ENCODE measurements around the gene MYBPHL.
A peak's percentile ranks its signal among the peaks of the same experiment; 100 is the strongest.

The MYBPHL gene

DNA sequence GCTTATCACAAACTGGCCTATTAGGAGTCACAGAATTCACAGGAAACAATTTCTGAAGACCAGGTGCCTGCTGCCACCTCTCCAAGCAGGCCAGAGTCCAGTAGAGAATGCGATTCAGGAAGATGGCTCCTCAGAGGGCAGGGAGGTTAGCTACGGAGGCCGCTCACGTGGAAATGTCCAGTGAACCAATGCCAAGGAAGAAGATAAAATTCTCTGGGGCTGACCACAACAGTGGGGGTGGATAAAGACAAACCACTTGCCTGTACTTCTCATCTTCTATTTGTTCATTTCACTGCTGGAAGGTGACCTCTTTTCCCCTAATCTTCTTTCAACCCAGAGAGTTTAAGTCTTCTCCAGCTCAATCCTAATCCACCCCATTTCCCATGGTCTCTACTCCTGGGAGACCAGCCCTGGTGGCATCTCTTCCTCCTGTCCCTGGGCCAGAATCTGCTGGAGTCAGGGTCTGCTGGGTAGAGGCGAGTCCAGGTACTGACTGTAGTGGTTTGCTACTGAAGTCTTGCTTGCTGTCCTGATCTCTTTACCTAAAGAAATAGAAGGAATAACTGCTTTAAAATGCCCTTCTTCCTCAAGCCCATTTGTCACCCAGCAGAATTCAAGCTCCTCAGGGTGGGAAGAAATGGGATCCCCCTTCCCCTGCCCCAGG is 27.1 kb downstream of the MYBPHL start:
- peak; percentile 20 for DNase-seq (ENCODE audit: low read depth)

DNA sequence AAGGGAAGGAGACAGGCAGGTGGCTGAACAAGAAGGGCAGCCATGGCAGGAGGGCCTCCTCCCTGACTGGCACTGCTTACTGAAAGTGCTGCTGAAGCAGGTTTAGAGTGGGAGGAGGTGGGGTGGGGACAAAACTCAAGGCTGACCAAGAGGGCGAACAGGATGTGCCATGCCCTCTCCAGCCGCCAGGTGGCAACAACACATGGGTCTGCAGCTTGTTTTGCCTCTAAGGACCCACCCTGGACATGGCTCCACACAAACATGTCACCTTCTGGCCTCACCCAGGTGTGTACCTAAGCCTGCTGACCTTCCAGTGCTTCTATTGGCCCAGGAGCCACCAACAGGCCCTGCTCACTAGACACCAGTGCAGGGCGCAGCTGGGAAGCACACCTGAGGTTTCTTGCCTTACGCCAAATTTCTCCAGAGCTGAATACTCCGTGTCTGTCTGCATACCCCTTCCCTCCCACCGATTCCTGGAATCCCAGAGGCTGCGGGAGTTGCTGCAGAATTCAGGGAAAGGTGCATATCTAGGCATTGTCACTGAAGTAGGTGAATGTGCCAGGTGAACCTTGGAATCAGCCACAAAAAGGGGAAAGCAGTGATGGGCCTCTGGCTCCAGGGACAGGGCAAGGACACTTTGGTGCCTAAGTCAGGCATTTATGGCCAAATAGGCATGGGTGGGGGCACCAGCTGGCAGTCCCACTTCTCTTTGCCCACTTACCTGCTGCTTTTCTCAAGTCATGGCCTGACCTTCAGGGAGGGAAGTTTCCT is 29.2 kb downstream of the MYBPHL start:
- peak; percentile 63 for DNase-seq (ENCODE audit: low read depth)

DNA sequence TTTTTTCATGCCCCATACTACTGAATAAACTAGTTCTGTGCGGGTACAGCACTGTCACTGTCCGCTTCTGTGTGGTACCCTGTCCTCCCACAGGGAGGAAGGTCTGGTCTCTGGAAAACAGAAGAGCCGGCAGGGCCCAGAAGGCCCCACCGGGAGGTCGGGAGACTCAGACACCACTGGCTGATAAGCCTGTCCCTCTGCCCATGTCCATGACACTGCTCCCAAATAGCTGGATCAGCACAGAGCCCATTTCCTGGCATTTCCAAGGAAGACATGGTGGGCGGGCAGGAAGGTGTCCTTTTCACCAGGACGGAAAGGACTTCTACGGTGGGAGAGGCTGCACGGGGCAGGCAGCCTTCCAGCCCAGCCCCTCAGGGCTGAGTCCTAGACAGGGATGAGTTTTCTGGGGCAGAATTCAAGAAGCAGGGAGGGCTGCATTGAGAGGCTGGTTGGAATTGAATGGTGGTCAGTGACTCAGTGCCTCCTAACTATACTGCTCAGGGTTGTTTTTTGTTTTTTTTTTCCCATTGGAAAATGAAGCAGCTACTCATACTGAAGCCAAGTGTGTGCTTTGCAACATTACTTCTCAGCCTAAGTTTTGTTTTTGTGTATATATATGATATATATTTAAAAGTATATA is 31.0 kb downstream of the MYBPHL start:
- DNase-seq (ENCODE audit: low read depth): no peak

DNA sequence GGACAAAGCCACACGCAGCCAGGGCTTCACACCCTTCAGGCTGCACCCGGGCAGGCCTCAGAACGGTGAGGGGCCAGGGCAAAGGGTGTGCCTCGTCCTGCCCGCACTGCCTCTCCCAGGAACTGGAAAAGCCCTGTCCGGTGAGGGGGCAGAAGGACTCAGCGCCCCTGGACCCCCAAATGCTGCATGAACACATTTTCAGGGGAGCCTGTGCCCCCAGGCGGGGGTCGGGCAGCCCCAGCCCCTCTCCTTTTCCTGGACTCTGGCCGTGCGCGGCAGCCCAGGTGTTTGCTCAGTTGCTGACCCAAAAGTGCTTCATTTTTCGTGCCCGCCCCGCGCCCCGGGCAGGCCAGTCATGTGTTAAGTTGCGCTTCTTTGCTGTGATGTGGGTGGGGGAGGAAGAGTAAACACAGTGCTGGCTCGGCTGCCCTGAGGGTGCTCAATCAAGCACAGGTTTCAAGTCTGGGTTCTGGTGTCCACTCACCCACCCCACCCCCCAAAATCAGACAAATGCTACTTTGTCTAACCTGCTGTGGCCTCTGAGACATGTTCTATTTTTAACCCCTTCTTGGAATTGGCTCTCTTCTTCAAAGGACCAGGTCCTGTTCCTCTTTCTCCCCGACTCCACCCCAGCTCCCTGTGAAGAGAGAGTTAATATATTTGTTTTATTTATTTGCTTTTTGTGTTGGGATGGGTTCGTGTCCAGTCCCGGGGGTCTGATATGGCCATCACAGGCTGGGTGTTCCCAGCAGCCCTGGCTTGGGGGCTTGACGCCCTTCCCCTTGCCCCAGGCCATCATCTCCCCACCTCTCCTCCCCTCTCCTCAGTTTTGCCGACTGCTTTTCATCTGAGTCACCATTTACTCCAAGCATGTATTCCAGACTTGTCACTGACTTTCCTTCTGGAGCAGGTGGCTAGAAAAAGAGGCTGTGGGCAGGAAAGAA is 32.0 kb downstream of the MYBPHL start:
- no peak for DNase-seq (ENCODE audit: low read depth)

DNA sequence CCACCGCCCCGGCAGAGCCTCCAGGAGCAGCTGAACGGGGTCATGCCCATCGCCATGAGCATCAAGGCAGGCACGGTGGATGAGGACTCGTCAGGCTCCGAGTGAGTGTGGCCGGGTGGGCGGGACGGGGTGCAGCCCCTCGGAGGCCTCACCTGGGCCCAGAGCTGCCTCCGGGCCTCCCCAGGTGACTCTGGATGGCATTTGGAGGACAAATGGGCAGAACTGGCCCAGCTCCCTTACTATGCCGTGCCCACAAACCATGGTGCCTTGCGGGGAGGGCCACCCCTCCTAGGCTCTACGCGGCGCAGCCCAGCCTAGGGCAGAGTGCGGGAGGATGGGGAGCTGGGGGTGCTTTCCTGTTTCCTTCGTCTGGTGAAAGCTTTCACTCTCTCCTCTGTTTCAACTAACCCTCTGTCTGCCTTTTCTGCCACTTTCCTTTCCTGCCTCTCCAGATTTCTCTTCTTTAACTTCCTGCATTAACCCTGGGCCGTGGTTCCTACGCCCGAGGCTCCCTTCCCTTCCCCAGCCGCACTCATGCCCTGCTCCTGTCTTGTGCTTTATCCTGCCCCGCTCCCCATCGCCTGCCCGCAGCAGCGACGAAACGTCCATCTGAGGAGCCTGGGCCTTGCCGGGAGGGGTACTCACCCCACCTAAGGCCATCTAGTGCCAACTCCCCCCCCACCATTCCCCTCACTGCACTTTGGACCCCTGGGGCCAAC is 33.1 kb downstream of the MYBPHL start:
- DNase-seq (ENCODE audit: low read depth): no peak

DNA sequence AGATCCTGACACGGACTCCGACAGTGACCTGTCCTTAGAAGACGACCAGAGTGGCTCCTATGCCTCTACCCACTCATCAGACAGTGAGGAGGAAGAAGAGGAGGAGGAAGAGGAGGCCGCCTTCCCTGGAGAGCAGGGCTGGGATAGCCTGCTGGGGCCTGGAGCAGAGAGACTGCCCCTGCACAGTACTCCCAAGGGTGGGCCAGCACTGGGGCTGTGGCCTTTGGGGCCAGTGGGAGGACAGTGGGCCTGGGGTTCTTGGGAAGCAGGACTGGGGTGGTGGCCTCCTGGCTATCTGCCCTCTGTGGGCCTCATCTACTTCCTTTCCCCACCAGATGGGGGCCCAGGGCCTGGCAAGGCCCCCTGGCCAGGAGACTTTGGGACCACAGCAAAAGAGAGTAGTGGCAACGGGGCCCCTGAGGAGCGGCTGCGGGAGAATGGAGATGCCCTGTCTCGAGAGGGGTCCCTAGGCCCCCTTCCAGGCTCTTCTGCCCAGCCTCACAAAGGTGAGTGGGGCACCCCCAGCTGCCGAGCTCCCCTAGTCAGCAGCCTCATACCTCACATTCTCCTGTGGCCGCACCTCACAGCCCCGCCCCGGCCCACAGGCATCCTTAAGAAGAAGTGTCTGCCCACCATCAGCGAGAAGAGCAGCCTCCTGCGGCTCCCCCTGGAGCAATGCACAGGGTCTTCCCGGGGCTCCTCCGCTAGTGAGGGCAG is 33.8 kb downstream of the MYBPHL start:
- no peak for DNase-seq (ENCODE audit: low read depth)

DNA sequence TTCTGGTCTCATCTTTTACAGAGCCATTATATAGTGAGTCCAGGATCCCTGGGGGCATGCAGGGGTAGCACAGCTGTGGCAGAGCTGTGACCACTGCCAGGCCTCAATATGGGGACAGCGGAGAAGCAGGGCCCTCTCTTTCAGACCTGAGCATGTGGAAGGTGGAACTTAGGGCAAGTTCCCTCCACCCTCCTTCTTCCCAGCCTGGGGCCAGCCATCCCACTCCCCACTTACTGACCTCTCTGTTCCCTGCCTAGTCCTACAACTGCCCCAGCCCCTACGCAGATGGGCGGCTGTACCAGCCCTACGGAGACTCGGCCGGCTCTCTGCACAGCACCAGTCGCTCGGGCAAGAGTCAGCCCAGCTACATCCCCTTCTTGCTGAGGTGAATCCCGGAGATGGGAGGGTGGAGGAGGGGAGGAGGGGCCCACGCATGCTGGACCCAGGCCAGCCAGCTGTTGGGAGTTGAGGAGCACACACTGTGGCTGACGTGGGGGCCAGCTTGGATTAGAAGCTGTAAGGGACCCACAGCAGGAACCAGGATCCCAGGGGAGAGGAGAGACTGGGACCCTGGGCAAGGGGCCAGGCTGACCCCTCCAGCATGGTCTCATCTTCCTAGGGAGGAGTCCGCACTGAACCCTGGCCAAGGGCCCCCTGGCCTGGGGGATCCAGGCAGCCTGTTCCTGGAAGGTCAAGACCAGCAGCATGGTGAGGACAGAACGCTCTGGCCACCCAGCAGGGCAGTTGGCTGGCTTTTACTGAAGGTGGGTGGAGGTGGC is 34.6 kb downstream of the MYBPHL start:
- no peak for DNase-seq (ENCODE audit: low read depth)

DNA sequence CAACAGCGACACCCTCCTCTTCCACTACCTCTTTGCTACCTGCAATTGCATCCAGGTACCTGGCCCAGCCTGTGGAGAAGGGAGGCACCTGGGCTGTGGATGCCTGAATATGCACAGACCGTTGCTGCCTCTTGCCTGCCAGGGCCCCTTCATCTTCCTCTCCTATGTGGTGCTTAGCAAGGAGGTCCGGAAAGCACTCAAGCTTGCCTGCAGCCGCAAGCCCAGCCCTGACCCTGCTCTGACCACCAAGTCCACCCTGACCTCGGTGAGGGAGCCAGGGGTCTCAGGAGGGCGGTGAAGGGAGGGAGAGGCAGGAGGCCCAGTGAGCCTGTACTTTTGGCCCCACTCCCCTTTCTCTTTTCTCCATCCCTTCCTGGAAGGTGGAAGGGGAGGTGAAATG is 35.4 kb downstream of the MYBPHL start:
- DNase-seq (ENCODE audit: low read depth): no peak

DNA sequence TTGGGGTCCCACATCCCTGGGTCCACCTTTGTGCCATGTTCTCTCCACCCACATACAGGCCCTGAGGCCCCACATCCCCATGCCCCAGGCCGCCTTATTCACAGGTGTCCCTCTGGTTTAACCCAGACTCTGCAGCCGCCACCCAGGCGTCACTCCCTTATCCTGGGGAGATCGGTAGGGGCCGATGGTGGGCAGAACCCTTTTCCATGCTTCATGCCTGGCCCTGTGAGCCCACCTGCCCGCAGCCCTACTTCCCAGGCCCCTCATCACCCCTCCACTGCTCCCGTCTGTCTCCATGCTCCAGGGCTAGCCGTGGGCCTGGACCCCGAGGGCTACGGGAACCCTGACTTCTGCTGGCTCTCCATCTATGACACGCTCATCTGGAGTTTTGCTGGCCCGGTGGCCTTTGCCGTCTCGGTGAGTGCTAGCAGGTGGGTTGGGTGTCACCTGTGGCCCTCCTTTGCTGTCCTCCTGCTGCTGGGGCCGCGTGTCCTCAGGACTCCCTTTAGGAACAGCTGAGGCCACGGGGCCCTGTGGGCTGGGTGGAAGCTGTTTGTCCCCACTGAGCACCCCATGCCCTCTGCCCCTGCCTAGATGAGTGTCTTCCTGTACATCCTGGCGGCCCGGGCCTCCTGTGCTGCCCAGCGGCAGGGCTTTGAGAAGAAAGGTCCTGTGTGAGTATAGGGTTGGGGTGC is 36.0 kb downstream of the MYBPHL start:
- no peak for DNase-seq (ENCODE audit: low read depth)

DNA sequence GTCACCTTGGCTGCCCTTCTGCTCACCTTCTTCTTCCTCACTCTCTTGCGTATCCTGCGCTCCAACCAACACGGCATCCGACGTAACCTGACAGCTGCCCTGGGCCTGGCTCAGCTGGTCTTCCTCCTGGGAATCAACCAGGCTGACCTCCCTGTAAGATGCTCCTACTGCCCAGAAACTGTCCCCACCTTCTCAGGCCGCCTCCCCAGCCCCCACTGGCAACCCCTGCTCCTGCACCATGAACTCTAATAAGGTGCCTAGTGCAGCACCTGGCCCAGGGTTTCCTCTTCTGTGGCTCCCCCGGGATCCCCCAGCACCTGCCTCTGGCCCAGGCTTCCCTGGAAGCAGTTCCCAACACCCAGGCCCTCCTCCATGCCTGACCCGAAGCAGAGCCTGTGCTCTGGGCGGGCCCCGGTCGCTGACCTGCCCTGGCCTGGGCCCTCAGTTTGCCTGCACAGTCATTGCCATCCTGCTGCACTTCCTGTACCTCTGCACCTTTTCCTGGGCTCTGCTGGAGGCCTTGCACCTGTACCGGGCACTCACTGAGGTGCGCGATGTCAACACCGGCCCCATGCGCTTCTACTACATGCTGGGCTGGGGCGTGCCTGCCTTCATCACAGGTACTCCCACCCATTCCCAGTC is 36.7 kb downstream of the MYBPHL start:
- DNase-seq (ENCODE audit: low read depth): no peak

DNA sequence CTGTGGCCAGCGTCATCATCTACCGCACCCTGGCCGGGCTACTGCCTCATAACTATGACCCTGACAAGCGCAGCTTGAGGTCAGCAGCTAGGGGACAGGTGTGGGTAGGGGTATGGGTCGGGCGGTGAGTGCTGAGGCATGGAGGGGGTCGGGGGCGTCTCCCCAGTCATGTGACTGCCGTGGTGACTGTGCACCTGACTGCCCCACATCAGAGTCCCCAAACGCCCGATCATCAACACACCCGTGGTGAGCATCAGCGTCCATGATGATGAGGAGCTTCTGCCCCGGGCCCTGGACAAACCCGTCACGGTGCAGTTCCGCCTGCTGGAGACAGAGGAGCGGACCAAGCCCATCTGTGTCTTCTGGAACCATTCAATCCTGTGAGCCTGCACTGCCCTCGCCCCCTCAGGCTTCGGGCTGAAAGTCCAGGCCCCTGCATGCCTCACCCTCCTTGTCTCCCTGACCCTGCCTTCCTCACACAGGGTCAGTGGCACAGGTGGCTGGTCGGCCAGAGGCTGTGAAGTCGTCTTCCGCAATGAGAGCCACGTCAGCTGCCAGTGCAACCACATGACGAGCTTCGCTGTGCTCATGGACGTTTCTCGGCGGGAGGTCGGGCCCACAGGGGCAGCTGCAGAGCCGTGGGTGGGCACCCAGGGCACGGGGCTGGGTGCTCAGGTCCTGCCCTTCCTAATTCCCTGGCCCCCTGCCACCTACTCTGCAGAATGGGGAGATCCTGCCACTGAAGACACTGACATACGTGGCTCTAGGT is 37.4 kb downstream of the MYBPHL start:
- no peak for DNase-seq (ENCODE audit: low read depth)

DNA sequence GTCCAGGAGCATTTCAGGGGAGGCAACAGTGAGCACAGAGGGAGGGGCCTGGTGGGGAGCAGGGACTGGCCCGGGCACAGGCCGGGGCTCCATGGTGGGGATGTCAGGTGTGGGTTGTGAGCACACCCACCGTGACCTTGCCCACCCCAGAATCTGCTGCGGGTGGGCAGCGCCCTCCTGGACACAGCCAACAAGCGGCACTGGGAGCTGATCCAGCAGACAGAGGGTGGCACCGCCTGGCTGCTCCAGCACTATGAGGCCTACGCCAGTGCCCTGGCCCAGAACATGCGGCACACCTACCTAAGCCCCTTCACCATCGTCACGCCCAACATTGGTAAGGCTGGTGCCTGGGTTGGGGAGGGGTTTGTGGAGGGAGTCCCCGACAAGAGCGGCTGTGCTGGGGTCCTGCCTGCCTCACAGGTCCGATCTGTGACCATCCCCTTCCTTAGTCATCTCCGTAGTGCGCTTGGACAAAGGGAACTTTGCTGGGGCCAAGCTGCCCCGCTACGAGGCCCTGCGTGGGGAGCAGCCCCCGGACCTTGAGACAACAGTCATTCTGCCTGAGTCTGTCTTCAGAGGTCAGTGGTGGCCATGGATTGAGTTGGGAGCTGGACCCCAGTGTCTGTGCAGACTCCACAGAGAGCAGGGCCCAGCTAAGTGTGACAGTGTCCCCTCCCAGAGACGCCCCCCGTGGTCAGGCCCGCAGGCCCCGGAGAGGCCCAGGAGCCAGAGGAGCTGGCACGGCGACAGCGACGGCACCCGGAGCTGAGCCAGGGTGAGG is 38.2 kb downstream of the MYBPHL start:
- DNase-seq (ENCODE audit: low read depth): no peak

DNA sequence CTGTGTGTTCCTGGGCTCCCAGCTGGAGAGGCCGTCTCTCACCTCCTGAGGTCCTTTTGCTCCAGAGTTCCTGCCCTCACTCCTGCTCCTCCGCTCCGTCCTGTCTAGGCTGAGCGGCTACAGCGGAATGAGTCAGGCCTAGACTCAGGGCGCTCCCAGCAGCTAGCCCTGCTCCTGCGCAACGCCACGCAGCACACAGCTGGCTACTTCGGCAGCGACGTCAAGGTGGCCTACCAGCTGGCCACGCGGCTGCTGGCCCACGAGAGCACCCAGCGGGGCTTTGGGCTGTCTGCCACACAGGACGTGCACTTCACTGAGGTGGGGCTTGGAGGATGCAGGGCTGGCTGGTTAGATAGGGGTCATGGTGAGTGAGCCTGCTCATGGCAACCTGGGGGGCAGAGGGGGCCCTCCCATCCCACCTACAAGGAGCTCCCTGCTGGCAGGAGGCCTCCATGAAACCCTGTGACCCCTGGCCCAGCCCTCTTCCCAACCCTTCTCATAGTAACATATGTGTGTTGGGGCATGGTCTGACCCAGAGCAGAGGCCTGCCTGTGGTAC is 39.0 kb downstream of the MYBPHL start:
- DNase-seq (ENCODE audit: low read depth): no peak

DNA sequence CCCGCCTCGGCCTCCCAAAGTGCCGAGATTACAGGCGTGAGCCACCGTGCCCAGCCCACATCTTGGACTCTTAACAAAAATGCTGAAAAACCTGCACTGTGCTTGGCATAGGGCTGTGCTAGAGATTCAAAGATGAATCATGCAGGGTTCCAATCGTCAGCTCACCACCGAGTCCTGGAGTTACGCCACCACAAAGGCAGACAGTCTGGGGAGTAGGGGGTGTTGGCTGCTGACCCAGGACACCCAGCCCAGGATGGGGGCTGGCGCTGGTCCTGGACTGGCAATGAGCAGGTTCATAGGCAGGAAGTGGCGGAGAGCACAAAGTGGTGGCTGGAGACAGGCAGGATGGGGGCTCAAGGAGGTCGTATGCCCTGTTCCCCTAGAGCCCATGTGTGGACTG is 39.8 kb downstream of the MYBPHL start:
- peak; percentile 62 for DNase-seq (ENCODE audit: low read depth)

DNA sequence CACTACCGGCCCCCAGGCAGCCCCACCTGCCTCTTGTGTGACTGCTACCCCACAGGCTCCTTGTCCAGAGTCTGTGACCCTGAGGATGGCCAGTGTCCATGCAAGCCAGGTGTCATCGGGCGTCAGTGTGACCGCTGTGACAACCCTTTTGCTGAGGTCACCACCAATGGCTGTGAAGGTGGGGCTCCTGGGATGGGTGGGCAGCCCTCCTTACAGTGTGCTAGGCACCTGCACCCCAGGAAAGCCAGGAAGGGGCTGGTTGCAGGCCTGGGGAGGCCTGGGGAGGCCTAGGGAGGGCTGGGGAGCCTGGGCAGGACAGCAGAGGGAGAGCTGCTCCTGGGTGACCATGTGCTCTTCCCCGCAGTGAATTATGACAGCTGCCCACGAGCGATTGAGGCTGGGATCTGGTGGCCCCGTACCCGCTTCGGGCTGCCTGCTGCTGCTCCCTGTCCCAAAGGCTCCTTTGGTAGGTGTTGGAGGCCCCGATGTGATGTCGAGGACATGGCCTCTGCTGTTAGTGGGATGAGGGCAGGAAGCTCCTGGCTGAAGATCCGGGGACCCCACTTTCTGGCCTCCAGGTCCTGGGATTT is 41.0 kb downstream of the MYBPHL start:
- DNase-seq (ENCODE audit: low read depth): no peak

DNA sequence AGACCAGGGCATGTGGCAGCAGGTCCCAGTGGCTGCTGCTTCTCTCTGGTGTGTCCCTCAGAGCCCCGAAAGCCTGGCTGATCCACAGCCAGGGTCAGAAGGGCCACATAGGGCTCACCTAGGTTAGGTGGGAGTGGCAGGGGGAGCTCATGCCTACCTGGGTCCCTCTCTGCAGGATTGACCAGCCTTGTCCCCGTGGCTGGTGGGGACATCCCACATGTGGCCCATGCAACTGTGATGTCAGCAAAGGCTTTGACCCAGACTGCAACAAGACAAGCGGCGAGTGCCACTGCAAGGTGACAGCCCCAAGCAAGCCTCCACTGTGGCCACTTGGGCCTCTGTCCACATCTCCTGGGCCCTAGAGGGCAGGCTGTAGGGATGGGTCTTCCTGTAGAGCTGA is 41.8 kb downstream of the MYBPHL start:
- no peak for DNase-seq (ENCODE audit: low read depth)

DNA sequence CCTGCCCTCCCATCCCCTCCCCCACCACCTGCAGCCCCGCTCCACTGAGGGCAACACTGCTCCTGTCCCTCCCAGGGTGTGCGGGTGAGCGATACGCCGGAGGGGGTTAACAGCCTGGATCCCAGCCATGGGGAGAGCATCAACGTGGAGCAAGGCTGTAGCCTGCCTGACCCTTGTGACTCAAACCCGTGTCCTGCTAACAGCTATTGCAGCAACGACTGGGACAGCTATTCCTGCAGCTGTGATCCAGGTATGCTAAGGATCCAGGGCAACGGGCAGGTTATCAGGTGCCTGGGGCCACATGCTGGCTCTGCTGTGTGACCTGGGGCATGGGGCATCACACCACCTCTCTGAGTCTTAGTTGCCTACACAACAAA is 42.4 kb downstream of the MYBPHL start:
- no peak for DNase-seq (ENCODE audit: low read depth)

Measured in iris pigment epithelial cell (primary cell).